IPS-18a (cell line): Measurements from ENCODE around the gene EDNRB.

Source experiments
- H3K27ac ChIP-seq: one replicate; pipeline ENCODE4 v1.5.1; 2013; ENCODE audit warnings: low read length
- H3K27me3 ChIP-seq: one replicate; pipeline ENCODE4 v1.6.1; 2013; ENCODE audit warnings: mild to moderate bottlenecking, low read length; ENCODE audit not compliant: control insufficient read depth, insufficient read depth
- H3K36me3 ChIP-seq: one replicate; pipeline ENCODE4 v1.6.1; 2013; ENCODE audit warnings: low read depth, low read length; ENCODE audit not compliant: control insufficient read depth
- H3K4me1 ChIP-seq: one replicate; pipeline ENCODE4 v1.6.1; 2013; ENCODE audit warnings: low read depth, low read length; ENCODE audit not compliant: control insufficient read depth
- H3K4me3 ChIP-seq: one replicate; pipeline ENCODE4 v1.5.1; 2013; ENCODE audit warnings: low read length
- H3K9ac ChIP-seq: one replicate; pipeline ENCODE4 v1.6.1; 2013; ENCODE audit warnings: mild to moderate bottlenecking, low read length, moderate library complexity
- H3K9me3 ChIP-seq: one replicate; pipeline ENCODE4 v1.6.1; 2013; ENCODE audit warnings: low read depth, low read length; ENCODE audit not compliant: control insufficient read depth

The EDNRB gene

DNA sequence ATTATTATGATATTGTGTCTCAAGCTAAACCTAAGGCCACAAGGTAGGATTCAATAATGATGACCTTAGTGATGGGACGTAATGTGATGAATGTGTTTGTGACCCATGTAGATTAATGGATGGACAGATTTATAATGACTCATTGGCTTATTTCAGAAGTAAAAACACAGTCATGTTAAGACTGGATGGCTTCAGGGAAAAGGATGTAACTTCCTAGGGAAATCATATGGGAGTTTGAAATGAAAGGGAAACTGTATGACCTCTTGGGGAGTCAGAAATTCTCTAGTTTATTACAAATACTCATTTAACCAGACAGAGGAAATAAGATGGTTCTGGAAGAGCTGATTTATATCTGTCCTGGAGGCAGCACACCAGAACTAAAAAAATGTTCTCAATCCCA is 2.9 kb downstream of the EDNRB start:
- Histone ChIP-seq H3K9me3 (no peaks in the 10 kb centered on the region), H3K4me3 (peak overlapping the region; percentile 81), H3K27ac (no peak overlapping the region), H3K4me1 (peaks cover 15% of the 10 kb centered on the region), H3K36me3 (no peaks in the 10 kb centered on the region), H3K9ac (no peak overlapping the region), H3K27me3 (peaks cover 32% of the 10 kb centered on the region)

GRCh38 chr13:77913003-77913402 is 5.6 kb downstream of the EDNRB start:
- H3K27ac ChIP-seq = no peak overlapping the region
- no peak overlapping the region for H3K4me3 ChIP-seq
- H3K9me3 ChIP-seq = no peaks in the 10 kb centered on the region
- H3K4me1 ChIP-seq = peaks cover 7% of the 10 kb centered on the region
- H3K9ac ChIP-seq = no peak overlapping the region
- H3K27me3 ChIP-seq = peaks cover 7% of the 10 kb centered on the region
- H3K36me3 ChIP-seq = no peaks in the 10 kb centered on the region

GRCh38 chr13:77911751-77912150 is 6.9 kb downstream of the EDNRB start:
- no peak overlapping the region for H3K9ac ChIP-seq
- H3K4me1 ChIP-seq = peaks cover 7% of the 10 kb centered on the region
- no peak overlapping the region for H3K4me3 ChIP-seq
- H3K27ac ChIP-seq = no peak overlapping the region
- no peaks in the 10 kb centered on the region for H3K36me3 ChIP-seq
- H3K27me3 ChIP-seq = no peaks in the 10 kb centered on the region
- no peaks in the 10 kb centered on the region for H3K9me3 ChIP-seq

DNA sequence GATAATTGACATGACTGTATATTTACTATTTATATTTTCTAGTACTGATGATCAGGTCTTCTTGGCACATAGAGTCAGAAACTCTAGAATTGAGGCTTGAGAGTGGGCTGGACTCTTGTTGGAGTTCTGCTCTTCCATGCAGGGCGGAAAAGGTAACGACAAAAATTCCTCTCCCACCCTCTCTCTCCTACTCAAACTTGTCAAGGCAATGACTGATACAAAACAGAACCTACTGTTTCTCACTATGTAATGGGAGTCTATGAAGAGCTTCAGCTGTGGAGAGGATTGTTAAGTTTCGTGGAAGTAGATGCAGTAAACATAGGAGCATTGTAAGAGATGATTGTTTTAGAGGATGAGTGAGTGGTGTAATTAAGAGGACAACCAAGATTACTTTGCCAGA is 8.8 kb downstream of the EDNRB start:
- H3K9ac ChIP-seq = no peak overlapping the region
- H3K4me1 ChIP-seq = peaks cover 3% of the 10 kb centered on the region
- no peak overlapping the region for H3K27ac ChIP-seq
- H3K27me3 ChIP-seq = no peaks in the 10 kb centered on the region
- H3K4me3 ChIP-seq = no peak overlapping the region
- H3K36me3 ChIP-seq = no peaks in the 10 kb centered on the region
- H3K9me3 ChIP-seq = no peaks in the 10 kb centered on the region

GRCh38 chr13:77908531-77908930 is 10.1 kb downstream of the EDNRB start:
- Histone ChIP-seq H3K27ac (no peak overlapping the region), H3K4me3 (no peak overlapping the region)

DNA sequence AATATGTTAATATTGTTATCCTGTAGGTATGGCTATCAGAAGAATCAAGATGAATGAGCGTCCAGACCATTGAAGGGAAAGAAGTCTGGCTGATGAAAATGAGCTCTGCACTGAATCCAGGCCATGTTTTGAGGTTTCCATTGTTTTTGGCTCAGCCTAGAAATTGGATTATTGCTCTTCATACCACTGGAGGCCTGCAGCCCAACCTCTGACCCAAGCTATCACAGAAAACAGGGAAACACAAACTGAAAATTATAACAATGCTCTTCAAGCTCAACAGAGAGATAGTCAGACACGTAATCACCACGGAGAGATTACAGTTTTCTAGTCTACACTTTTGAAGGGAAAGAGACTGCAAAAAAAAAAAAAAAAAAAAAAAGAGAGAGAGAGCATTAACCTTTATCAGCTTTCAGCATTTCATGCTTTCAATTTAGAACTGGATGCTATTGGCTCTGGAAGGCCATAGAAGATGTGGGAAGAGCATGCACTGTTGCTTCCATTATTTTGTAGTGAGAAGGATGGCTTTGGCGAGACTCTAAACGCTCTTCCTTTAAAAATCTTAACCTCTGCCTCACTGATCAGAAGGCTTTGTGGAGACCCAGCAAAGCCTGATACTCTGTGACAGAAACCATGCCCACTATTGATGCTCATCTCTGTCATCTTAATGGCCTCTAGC is 10.8 kb downstream of the EDNRB start:
- Histone ChIP-seq H3K27me3 (no peaks in the 10 kb centered on the region), H3K36me3 (peaks cover 2% of the 10 kb centered on the region), H3K4me3 (no peak overlapping the region), H3K9me3 (no peaks in the 10 kb centered on the region), H3K4me1 (peaks cover 3% of the 10 kb centered on the region), H3K9ac (no peak overlapping the region), H3K27ac (no peak overlapping the region)

More at GRCh38 chr13:77908531-77908930, 10.1 kb downstream of the EDNRB start:
- H3K9me3 ChIP-seq = no peaks in the 10 kb centered on the region
- H3K36me3 ChIP-seq = no peaks in the 10 kb centered on the region
- H3K4me1 ChIP-seq = peaks cover 3% of the 10 kb centered on the region
- no peak overlapping the region for H3K9ac ChIP-seq
- no peaks in the 10 kb centered on the region for H3K27me3 ChIP-seq

DNA sequence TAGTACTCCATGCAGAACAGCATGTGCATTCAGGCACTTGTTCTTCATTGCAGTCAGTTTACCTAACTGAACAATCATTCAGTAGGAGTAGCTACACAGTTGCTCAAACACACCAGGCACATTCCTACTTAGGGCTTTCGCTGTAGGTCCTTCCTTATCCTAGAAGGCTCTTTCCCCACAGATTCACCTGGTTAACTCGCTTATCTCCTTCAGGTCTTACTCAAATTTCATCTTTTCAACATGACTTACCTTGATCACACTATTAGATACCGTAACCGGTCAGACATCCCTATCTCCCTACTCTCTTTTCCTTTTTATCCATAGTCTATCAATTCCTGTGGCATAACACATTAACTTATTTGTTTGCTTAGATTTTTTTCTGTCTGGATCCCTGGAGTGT is 14.6 kb downstream of the EDNRB start:
- H3K9me3 ChIP-seq = no peaks in the 10 kb centered on the region
- H3K27ac ChIP-seq = no peak overlapping the region
- H3K36me3 ChIP-seq = peaks cover 14% of the 10 kb centered on the region
- H3K27me3 ChIP-seq = no peaks in the 10 kb centered on the region
- H3K9ac ChIP-seq = no peak overlapping the region
- H3K4me1 ChIP-seq = peaks cover 3% of the 10 kb centered on the region
- no peak overlapping the region for H3K4me3 ChIP-seq

DNA sequence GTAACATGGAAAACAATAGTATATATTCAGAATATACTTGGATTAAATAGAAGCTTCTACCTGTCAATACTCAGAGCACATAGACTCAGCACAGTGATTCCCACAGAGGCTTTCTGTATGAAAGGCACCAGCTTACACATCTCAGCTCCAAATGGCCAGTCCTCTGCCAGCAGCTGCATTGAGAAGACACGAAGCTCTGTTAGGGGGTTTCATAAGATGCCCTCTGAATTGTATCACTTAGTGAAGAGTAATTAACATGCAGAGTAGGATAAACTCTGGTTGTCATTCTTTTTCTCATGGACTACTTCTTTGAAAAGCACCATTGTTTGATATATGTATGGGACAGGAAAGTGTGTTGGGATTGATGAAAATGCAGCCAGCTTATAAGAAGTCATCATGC is 15.2 kb downstream of the EDNRB start:
- Histone ChIP-seq H3K36me3 (peaks cover 14% of the 10 kb centered on the region), H3K27me3 (no peaks in the 10 kb centered on the region), H3K9ac (no peak overlapping the region), H3K9me3 (no peaks in the 10 kb centered on the region), H3K4me3 (no peak overlapping the region), H3K27ac (no peak overlapping the region), H3K4me1 (peaks cover 3% of the 10 kb centered on the region)

- Histone ChIP-seq H3K9me3 (no peaks in the 10 kb centered on the region), H3K36me3 (peaks cover 14% of the 10 kb centered on the region), H3K9ac (no peak overlapping the region), H3K27me3 (no peaks in the 10 kb centered on the region), H3K4me3 (no peak overlapping the region), H3K27ac (no peak overlapping the region), H3K4me1 (peaks cover 3% of the 10 kb centered on the region)
Observed at GRCh38 chr13:77902319-77902963, 16.2 kb downstream of the EDNRB start.

- Histone ChIP-seq H3K36me3 (peaks cover 14% of the 10 kb centered on the region), H3K4me3 (no peak overlapping the region), H3K4me1 (no peaks in the 10 kb centered on the region), H3K9ac (no peak overlapping the region), H3K9me3 (no peaks in the 10 kb centered on the region), H3K27ac (no peak overlapping the region), H3K27me3 (no peaks in the 10 kb centered on the region)
Observed at GRCh38 chr13:77898097-77898496, 20.5 kb downstream of the EDNRB start.

- Histone ChIP-seq H3K4me1 (no peaks in the 10 kb centered on the region), H3K4me3 (no peak overlapping the region), H3K36me3 (peaks cover 8% of the 10 kb centered on the region), H3K27me3 (no peaks in the 10 kb centered on the region), H3K27ac (no peak overlapping the region), H3K9ac (no peak overlapping the region), H3K9me3 (no peaks in the 10 kb centered on the region)
Observed at GRCh38 chr13:77896977-77897376, 21.7 kb downstream of the EDNRB start.

DNA sequence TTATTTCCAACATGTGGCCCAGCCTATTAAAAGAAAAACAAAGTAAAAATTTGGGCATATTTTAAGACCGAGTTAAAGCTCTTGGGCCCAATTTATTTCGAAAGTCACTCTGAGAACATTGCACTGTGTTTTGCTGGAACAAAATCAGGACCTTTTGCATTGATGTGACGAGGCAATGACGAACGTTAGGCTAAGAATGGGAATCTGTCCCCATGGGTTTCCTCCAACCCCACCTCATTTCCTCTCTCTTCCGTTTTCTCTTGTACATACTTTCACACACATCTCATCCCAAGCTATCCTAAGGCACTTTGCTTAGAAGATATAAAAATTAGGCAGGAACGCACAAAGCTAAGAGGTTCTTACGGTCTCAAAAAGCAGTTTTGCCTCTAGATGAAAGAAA is 22.1 kb downstream of the EDNRB start:
- H3K4me1 ChIP-seq = no peaks in the 10 kb centered on the region
- H3K27me3 ChIP-seq = no peaks in the 10 kb centered on the region
- no peaks in the 10 kb centered on the region for H3K9me3 ChIP-seq
- no peak overlapping the region for H3K9ac ChIP-seq
- no peak overlapping the region for H3K4me3 ChIP-seq
- no peak overlapping the region for H3K27ac ChIP-seq
- peaks cover 7% of the 10 kb centered on the region for H3K36me3 ChIP-seq
